ENCODE results near the gene CLSTN2. TPM values are rescaled to one million over a fixed set of nuclear protein-coding genes. Genes with fewer than 3 reads are reported as not detected.

CLSTN2 gene
- total RNA-seq, 1 experiment from 2014 or later, result 0.02 TPM

GRCh38 chr3:140284372-140284771 is 349.4 kb downstream of the CLSTN2 start (continued):
- TF ChIP-seq ZNF274 (IDR thresholded peaks at IDR 0.05; ENCODE audit: low read depth, low read length) (no peak), CEBPB (IDR thresholded peaks at IDR 0.05; ENCODE audit: low read depth) (no peak), SIN3A (IDR thresholded peaks at IDR 0.05; ENCODE audit: low read depth) (no peak)

GRCh38 chr3:140285380-140285779 is 350.4 kb downstream of the CLSTN2 start:
- no peak overlapping the region for H3K27ac ChIP-seq (ENCODE audit: low read depth, low read length)
- H2AFZ ChIP-seq (ENCODE audit: low read depth, low read length, poor library complexity, severe bottlenecking), result no peak overlapping the region
- H3K4me3 ChIP-seq (replicated peaks in 1 of 2; ENCODE audit: low read depth in 1 of 2, low read length in 2 of 2), result no peak overlapping the region
- ATAC-seq (no peak), DNase-seq (ENCODE audit: low read depth, low spot score) (no peak)
- intact Hi-C loops (cut with micrococcal nuclease), result no loop called here
- H3K27me3 ChIP-seq (ENCODE audit: insufficient read depth, low read length), result peaks cover 44% of the 10 kb centered on the region
- H3K79me2 ChIP-seq (ENCODE audit: insufficient read depth, low read length), result no peaks in the 10 kb centered on the region
- H3K9me2 ChIP-seq (ENCODE audit: insufficient read depth), result no peaks in the 10 kb centered on the region
- H4K20me1 ChIP-seq (ENCODE audit: insufficient read depth), result no peaks in the 10 kb centered on the region
- H3K36me3 ChIP-seq (ENCODE audit: control insufficient read depth in 1 of 2, insufficient read depth in 2 of 2, low read length in 2 of 2), result no peaks in the 10 kb centered on the region
- no peak for TF ChIP-seq CTCF (IDR thresholded peaks at IDR 0.05 in 2 of 3, conservative IDR thresholded peaks at IDR 0.05 in 1 of 3; ENCODE audit: borderline replicate concordance in 1 of 3, insufficient read depth in 1 of 3, low read depth in 2 of 3, low read length in 2 of 3)
- no peak for TF ChIP-seq ZFX (IDR thresholded peaks at IDR 0.05)
- no peaks in the 10 kb centered on the region for H3K9me3 ChIP-seq (ENCODE audit: control insufficient read depth in 1 of 2, insufficient read depth in 1 of 2, low read depth in 1 of 2, low read length in 2 of 2)
- ChIA-PET POLR2A (no interaction called here), CTCF (interaction anchor here (1.2 kb wide), 1 partner anchor 12 kb away, joined by 3 read pairs; no protein-coding TSS in a partner anchor), RAD21 (ENCODE audit: low non-redundant PET in 1 of 2, low total read pairs in 2 of 2, uncharacterized antibody in 2 of 2, unreplicated experiment in 2 of 2) (no interaction called here)
- no peaks in the 10 kb centered on the region for H3K4me1 ChIP-seq (ENCODE audit: control insufficient read depth in 1 of 2, insufficient read depth in 2 of 2, low read length in 2 of 2)
- no TSS peak for BruUV-seq (replicated peaks)
- no peak overlapping the region for H3K4me2 ChIP-seq (ENCODE audit: low read length)
- no peak overlapping the region for H3K9ac ChIP-seq (ENCODE audit: low read length)

- Histone ChIP-seq H3K9ac (ENCODE audit: low read length) (no peak overlapping the region), H3K27ac (ENCODE audit: low read depth, low read length) (no peak overlapping the region), H3K27me3 (ENCODE audit: insufficient read depth, low read length) (peaks cover 29% of the 10 kb centered on the region), H3K4me3 (replicated peaks in 1 of 2; ENCODE audit: low read depth in 1 of 2, low read length in 2 of 2) (no peak overlapping the region), H3K79me2 (ENCODE audit: insufficient read depth, low read length) (no peaks in the 10 kb centered on the region), H2AFZ (ENCODE audit: low read depth, low read length, poor library complexity, severe bottlenecking) (no peak overlapping the region), H3K9me3 (ENCODE audit: control insufficient read depth in 1 of 2, insufficient read depth in 1 of 2, low read depth in 1 of 2, low read length in 2 of 2) (no peaks in the 10 kb centered on the region), H4K20me1 (ENCODE audit: insufficient read depth) (no peaks in the 10 kb centered on the region), H3K4me1 (ENCODE audit: control insufficient read depth in 1 of 2, insufficient read depth in 2 of 2, low read length in 2 of 2) (no peaks in the 10 kb centered on the region), H3K36me3 (ENCODE audit: control insufficient read depth in 1 of 2, insufficient read depth in 2 of 2, low read length in 2 of 2) (no peaks in the 10 kb centered on the region), H3K9me2 (ENCODE audit: insufficient read depth) (no peaks in the 10 kb centered on the region), H3K4me2 (ENCODE audit: low read length) (no peak overlapping the region)
- no TSS peak for BruUV-seq (replicated peaks)
- POLR2A ChIA-PET, result no interaction called here
- intact Hi-C loops (cut with micrococcal nuclease), result no loop called here
- CTCF ChIA-PET, result no interaction called here
- no peak for DNase-seq (ENCODE audit: low read depth, low spot score)
- no peak for ATAC-seq
- RAD21 ChIA-PET (ENCODE audit: low non-redundant PET in 1 of 2, low total read pairs in 2 of 2, uncharacterized antibody in 2 of 2, unreplicated experiment in 2 of 2), result no interaction called here
- TF ChIP-seq JUND (IDR thresholded peaks at IDR 0.05) (no peak), SP1 (IDR thresholded peaks at IDR 0.05; ENCODE audit: low read depth) (no peak), ZBTB33 (IDR thresholded peaks at IDR 0.05; ENCODE audit: extremely low read depth, insufficient replicate concordance, low read length) (no peak), POLR2AphosphoS5 (IDR thresholded peaks at IDR 0.05; ENCODE audit: low read depth, low read length) (no peak), TCF7L2 (IDR thresholded peaks at IDR 0.05; ENCODE audit: borderline replicate concordance, extremely low read depth, insufficient read depth, insufficient read length) (no peak), EGR1 (IDR thresholded peaks at IDR 0.05; ENCODE audit: low read depth) (no peak), FOSL1 (IDR thresholded peaks at IDR 0.05; ENCODE audit: low read depth) (no peak)
These were observed 353.6 kb downstream of the CLSTN2 start for GRCh38 chr3:140288595-140288994.

Data from HCT116 (cell line).